ENCODE measurements around the gene RAPGEF4.

The RAPGEF4 gene

DNA sequence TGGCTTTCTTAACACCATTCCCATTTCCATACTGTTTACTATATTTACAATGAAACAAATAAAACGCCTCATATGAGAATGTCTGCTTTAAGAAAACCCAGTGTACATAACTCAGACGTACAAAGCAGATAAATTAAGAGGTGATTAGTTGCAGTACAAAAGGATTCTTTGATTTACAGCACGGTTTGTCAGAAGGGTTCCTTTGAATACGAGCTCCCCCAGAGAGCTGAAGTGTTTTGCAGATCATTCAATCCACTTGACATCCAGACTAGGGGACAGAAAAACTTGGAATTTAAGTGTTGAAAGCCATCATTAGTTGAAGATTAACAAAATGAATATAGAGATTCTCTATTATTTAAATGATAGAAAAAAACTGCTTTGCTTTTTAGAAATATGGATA is 72.5 kb downstream of the RAPGEF4 start:
- H3K9ac ChIP-seq (ENCODE audit: low read length), result no peak overlapping the region
- no peaks in the 10 kb centered on the region for H3K4me1 ChIP-seq (ENCODE audit: control insufficient read depth, insufficient read depth, low read length)
- no peaks in the 10 kb centered on the region for H3K27me3 ChIP-seq (replicated peaks; ENCODE audit: control insufficient read depth, insufficient read depth, low read length)
- H3K36me3 ChIP-seq (ENCODE audit: control insufficient read depth, insufficient read depth, low read length, severe bottlenecking), result no peaks in the 10 kb centered on the region
- peaks cover 3% of the 10 kb centered on the region for H3K9me3 ChIP-seq (ENCODE audit: control insufficient read depth, low read length)
- no peak for DNase-seq (ENCODE audit: low read depth)
- no peak overlapping the region for H3K4me3 ChIP-seq (ENCODE audit: low read length)

DNA sequence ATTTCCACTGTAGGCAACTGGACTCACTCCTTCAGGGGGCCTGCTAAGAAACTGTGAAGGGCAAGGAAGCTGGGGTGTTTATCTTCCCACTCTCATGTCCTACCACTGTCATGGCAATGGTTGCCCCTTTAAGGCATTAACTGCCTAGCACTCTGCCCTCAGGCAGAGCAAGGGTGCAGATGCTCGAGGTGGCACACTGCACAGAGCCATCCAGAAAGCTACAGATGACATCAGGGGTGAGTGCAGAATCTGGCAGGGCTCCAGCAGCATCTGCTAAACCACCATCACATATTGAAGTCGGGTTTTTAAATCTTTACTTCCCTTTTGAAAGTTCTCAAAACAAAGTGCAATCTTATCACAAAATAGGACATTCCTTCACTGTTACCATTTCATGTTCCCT is 75.4 kb downstream of the RAPGEF4 start:
- Histone ChIP-seq H3K9me3 (ENCODE audit: control insufficient read depth, low read length) (no peaks in the 10 kb centered on the region), H3K4me1 (ENCODE audit: control insufficient read depth, insufficient read depth, low read length) (no peaks in the 10 kb centered on the region), H3K9ac (ENCODE audit: low read length) (no peak overlapping the region), H3K36me3 (ENCODE audit: control insufficient read depth, insufficient read depth, low read length, severe bottlenecking) (no peaks in the 10 kb centered on the region), H3K4me3 (ENCODE audit: low read length) (no peak overlapping the region), H3K27me3 (replicated peaks; ENCODE audit: control insufficient read depth, insufficient read depth, low read length) (no peaks in the 10 kb centered on the region)
- no peak for DNase-seq (ENCODE audit: low read depth)

DNA sequence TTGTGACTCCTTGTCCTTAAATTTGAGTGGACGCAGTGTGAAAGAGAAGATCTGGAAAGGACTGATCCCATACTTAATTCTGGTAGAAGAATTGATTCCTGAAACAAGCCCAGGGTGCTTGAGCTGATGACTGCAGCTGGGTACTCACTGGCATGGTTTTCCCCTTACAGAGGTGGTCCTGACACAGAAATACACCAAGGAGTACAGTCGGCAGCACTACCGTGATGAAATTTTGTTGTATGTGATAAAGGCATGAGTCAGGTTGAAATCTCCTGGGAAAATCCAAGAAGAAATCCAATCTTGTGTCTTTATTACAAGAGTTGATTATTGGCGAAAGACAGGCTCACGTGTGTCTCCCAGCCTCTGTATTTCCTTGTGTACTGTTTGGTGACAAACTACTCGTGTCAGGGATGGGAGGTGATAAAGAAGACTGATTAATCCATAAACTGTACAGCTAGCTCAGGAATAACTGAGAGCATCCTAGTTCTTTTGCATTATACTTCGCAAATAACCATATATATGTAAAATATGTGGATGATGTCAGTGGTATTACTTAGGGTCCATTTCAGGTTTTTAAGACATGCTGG is 76.6 kb downstream of the RAPGEF4 start:
- H3K9me3 ChIP-seq (ENCODE audit: control insufficient read depth, low read length), result no peaks in the 10 kb centered on the region
- no peaks in the 10 kb centered on the region for H3K4me1 ChIP-seq (ENCODE audit: control insufficient read depth, insufficient read depth, low read length)
- H3K27me3 ChIP-seq (replicated peaks; ENCODE audit: control insufficient read depth, insufficient read depth, low read length), result no peaks in the 10 kb centered on the region

DNA sequence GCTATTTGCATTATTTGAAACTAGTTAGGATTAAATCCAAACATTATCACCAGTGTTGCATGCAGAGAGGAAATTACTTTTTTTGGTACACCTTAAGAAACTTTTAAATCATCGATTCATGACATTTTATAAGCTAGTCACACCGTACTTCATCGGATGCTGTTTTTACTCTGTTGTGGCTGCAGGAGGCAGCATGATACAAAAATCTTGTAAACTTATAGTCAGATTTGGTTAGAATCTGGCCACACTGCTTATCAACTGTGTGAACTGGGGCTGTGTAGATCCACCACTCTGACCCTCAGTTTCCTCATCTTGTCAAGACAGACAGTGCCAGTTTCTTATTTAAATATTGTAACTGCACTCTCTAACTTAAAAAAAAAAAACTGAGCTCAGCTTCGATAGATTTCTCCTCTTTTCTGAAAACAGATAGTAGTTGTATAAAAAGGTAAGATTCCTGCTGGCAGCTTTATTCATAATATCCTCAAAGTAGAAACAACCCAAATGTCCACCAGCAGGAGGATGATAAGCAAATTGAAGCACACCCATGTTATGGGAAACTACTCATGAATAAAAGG is 77.8 kb downstream of the RAPGEF4 start:
- H3K9ac ChIP-seq (ENCODE audit: low read length), result no peak overlapping the region
- no peak overlapping the region for H3K4me3 ChIP-seq (ENCODE audit: low read length)
- H3K4me1 ChIP-seq (ENCODE audit: control insufficient read depth, insufficient read depth, low read length), result no peaks in the 10 kb centered on the region
- no peaks in the 10 kb centered on the region for H3K9me3 ChIP-seq (ENCODE audit: control insufficient read depth, low read length)
- peak; percentile 60 for DNase-seq (ENCODE audit: low read depth)
- no peaks in the 10 kb centered on the region for H3K36me3 ChIP-seq (ENCODE audit: control insufficient read depth, insufficient read depth, low read length, severe bottlenecking)
- no peaks in the 10 kb centered on the region for H3K27me3 ChIP-seq (replicated peaks; ENCODE audit: control insufficient read depth, insufficient read depth, low read length)

More for the DNA sequence above, 76.6 kb downstream of the RAPGEF4 start:
- Histone ChIP-seq H3K9ac (ENCODE audit: low read length) (no peak overlapping the region), H3K4me3 (ENCODE audit: low read length) (no peak overlapping the region), H3K36me3 (ENCODE audit: control insufficient read depth, insufficient read depth, low read length, severe bottlenecking) (no peaks in the 10 kb centered on the region)
- DNase-seq (ENCODE audit: low read depth), result no peak

DNA sequence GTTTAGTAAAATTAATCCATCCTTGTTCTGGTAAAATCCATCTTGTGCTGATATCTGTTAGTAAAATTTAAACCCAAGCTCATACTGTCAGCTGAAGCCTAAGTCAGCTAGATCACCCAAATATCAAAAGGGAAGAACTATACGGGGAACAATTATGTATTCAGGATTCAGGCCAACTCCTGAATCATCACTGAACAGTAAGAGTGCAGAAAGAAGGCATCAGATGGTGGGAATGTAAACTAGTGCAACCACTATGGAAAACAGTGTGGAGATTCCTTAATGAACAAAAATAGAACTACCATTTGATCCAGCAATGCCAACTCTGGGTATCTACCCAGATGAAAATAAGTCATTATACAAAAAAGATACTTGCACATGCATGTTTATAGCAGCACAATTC is 81.8 kb downstream of the RAPGEF4 start:
- H3K4me3 ChIP-seq (ENCODE audit: low read length), result no peak overlapping the region
- no peak for DNase-seq (ENCODE audit: low read depth)
- no peaks in the 10 kb centered on the region for H3K9me3 ChIP-seq (ENCODE audit: control insufficient read depth, low read length)
- H3K9ac ChIP-seq (ENCODE audit: low read length), result no peak overlapping the region
- H3K27me3 ChIP-seq (replicated peaks; ENCODE audit: control insufficient read depth, insufficient read depth, low read length), result no peaks in the 10 kb centered on the region
- no peaks in the 10 kb centered on the region for H3K36me3 ChIP-seq (ENCODE audit: control insufficient read depth, insufficient read depth, low read length, severe bottlenecking)
- no peaks in the 10 kb centered on the region for H3K4me1 ChIP-seq (ENCODE audit: control insufficient read depth, insufficient read depth, low read length)

DNA sequence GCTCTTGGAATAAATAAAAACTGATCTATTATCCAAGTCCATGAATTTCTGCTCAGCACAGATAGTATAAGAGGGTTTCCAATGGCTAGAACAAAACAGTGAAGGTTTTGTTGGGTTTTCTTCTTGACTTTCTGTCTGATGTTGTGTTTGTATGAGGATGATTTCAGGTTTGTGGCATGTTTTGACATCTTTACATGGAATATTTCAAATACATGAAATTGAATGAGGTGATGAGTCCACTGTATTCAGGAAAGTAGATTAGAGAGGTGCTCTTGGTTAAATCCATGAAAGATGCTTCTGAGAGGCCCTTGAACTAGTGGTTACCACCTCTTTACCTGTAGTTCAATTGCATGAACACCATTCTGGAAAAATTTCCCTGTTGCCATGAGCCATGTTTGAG is 84.3 kb downstream of the RAPGEF4 start:
- Histone ChIP-seq H3K9ac (ENCODE audit: low read length) (no peak overlapping the region), H3K9me3 (ENCODE audit: control insufficient read depth, low read length) (no peaks in the 10 kb centered on the region), H3K4me1 (ENCODE audit: control insufficient read depth, insufficient read depth, low read length) (no peaks in the 10 kb centered on the region), H3K27me3 (replicated peaks; ENCODE audit: control insufficient read depth, insufficient read depth, low read length) (peaks cover 5% of the 10 kb centered on the region), H3K4me3 (ENCODE audit: low read length) (no peak overlapping the region), H3K36me3 (ENCODE audit: control insufficient read depth, insufficient read depth, low read length, severe bottlenecking) (no peaks in the 10 kb centered on the region)
- no peak for DNase-seq (ENCODE audit: low read depth)

DNA sequence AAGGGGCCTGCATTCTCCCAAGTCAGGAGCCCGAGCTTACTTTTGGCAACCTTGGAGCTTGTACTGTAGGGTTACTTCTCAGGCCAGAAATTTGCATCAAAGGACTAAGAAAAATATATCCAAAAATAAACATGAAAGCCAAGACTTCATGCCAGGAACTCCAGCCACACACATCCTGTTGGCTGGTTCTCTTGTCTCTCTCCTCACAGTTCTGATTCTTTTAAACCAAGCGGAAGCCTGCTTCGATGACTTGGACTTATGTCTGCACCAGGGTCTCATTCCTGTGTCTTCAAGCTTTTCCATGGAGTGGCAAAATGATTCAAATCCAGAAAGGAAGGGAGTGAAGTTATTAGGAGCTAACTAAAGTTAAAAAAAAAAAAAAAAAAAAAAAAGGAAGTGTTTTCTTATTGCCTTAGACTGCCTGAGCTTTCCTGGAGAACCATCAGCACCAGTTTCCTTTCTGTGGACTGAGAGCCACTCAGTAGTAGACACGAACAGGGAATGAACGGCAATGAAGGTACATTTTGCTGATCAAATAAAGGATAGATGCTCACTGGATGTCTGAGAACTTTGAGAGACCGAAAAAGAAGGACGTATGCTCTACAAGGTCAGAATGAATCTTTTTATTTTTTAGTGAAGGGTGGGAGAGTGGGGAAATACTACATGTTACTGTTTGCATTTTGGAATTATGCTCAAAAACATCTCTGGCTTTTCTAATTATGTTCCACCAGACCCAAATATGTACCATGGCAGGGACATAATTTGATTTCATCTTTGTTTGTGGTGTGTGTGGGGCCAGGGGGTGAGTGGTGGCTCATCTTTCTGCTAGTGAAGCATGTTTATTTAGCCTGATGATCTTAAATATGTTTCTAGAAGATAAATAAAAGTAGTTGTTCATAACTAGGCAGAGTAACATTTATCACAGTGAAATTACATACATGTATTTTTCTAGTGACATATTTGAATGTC is 86.0 kb downstream of the RAPGEF4 start:
- H3K36me3 ChIP-seq (ENCODE audit: control insufficient read depth, insufficient read depth, low read length, severe bottlenecking), result no peaks in the 10 kb centered on the region
- no peak for DNase-seq (ENCODE audit: low read depth)

DNA sequence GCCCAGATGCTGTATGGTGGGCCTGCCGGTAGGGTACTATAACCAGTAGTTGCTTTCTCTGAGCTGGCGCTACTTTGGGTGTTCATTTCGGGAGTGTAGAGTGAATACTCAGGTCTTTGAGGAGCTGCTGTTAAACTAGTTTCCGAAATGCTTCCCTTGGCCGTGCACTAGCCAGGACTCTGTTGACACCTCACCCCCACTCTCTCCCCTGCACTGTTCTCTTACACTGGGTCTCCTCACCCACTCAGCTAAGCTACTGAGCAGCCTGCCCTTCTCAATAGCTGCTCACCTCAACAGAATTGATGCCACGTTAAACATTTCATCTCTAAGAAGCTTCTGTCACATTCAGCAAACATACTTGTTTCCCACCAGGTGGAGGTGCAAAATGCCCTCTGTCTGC is 86.9 kb downstream of the RAPGEF4 start:
- H3K27me3 ChIP-seq (replicated peaks; ENCODE audit: control insufficient read depth, insufficient read depth, low read length), result peaks cover 5% of the 10 kb centered on the region
- DNase-seq (ENCODE audit: low read depth), result no peak
- no peaks in the 10 kb centered on the region for H3K36me3 ChIP-seq (ENCODE audit: control insufficient read depth, insufficient read depth, low read length, severe bottlenecking)
- no peaks in the 10 kb centered on the region for H3K4me1 ChIP-seq (ENCODE audit: control insufficient read depth, insufficient read depth, low read length)
- H3K4me3 ChIP-seq (ENCODE audit: low read length), result no peak overlapping the region
- H3K9me3 ChIP-seq (ENCODE audit: control insufficient read depth, low read length), result no peaks in the 10 kb centered on the region
- H3K9ac ChIP-seq (ENCODE audit: low read length), result no peak overlapping the region

More for the DNA sequence above, 86.0 kb downstream of the RAPGEF4 start:
- no peak overlapping the region for H3K9ac ChIP-seq (ENCODE audit: low read length)
- no peaks in the 10 kb centered on the region for H3K9me3 ChIP-seq (ENCODE audit: control insufficient read depth, low read length)
- H3K27me3 ChIP-seq (replicated peaks; ENCODE audit: control insufficient read depth, insufficient read depth, low read length), result peaks cover 5% of the 10 kb centered on the region
- H3K4me1 ChIP-seq (ENCODE audit: control insufficient read depth, insufficient read depth, low read length), result no peaks in the 10 kb centered on the region
- H3K4me3 ChIP-seq (ENCODE audit: low read length), result no peak overlapping the region

DNA sequence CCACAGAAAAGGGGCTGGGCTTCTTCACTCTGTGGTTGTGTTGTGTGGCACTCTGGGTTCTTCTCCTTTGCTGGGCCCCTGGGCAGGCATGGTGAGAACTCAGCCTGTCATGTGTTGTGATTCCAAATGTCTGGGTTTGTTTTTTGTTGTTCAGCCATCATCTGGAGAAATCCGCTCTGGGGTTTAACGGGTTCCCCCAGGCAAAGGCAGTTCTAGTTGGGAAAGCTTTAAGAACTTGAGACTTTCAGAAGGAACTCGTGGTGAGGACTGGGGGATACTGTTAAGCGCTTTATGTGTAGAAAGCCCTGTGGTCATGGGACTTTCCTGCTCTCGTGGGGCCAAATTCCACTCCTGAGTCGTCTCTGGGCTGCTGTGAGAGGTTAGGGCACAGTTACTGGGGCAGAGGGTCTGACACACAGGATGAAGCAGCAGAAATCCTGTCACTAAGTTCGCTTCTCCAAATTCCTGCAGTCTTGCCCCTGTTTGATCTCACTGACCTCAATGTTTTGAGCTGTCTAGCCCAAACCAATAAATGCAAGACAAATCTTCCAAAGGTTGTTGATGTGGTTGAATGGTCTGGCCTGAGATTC is 87.7 kb downstream of the RAPGEF4 start:
- DNase-seq (ENCODE audit: low read depth), result no peak
- Histone ChIP-seq H3K9me3 (ENCODE audit: control insufficient read depth, low read length) (no peaks in the 10 kb centered on the region), H3K36me3 (ENCODE audit: control insufficient read depth, insufficient read depth, low read length, severe bottlenecking) (no peaks in the 10 kb centered on the region)

DNA sequence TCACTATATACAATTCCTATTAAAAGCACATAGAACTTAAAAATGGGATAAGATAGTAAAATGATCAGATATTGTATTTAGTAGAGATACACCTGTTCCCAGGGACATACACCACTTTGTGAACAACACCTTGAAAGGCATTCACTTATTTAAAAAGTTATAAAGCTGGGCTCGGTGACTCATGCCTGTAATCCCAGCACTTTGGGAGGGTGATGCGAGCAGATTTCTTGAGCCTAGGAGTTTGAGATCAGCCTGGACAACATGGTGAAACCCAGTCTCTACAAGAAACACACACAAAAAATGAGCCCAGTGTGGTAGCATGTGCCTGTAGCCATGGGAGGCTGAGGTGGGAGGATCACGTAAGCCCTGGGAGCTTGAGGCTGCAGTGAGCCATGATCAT is 90.9 kb downstream of the RAPGEF4 start:
- H3K27me3 ChIP-seq (replicated peaks; ENCODE audit: control insufficient read depth, insufficient read depth, low read length), result peaks cover 5% of the 10 kb centered on the region
- DNase-seq (ENCODE audit: low read depth), result peak; percentile 11
- peaks cover 5% of the 10 kb centered on the region for H3K4me1 ChIP-seq (ENCODE audit: control insufficient read depth, insufficient read depth, low read length)
- no peak overlapping the region for H3K9ac ChIP-seq (ENCODE audit: low read length)
- no peak overlapping the region for H3K4me3 ChIP-seq (ENCODE audit: low read length)
- H3K36me3 ChIP-seq (ENCODE audit: control insufficient read depth, insufficient read depth, low read length, severe bottlenecking), result no peaks in the 10 kb centered on the region
- H3K9me3 ChIP-seq (ENCODE audit: control insufficient read depth, low read length), result no peaks in the 10 kb centered on the region

More for the DNA sequence above, 87.7 kb downstream of the RAPGEF4 start:
- H3K9ac ChIP-seq (ENCODE audit: low read length), result no peak overlapping the region
- H3K27me3 ChIP-seq (replicated peaks; ENCODE audit: control insufficient read depth, insufficient read depth, low read length), result peaks cover 5% of the 10 kb centered on the region
- no peak overlapping the region for H3K4me3 ChIP-seq (ENCODE audit: low read length)
- H3K4me1 ChIP-seq (ENCODE audit: control insufficient read depth, insufficient read depth, low read length), result no peaks in the 10 kb centered on the region

DNA sequence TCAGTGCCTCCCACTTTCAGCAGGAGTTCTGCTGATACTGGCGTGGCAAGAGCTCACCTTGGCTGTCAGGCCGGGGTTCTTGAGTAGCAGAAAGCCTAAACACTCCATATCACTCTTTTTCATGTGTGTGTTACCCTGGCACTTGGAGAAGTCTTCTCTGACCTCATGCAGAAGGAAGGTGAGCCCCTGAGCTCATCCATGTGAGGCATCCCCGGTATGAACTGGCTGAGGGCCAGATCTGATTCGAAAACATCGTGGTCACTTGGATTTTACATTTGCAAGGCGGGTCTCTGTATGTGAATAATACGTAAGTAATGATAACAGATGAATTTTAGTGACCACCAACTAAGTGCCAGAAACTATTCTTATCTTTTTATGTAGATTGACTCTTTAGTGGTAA is 93.6 kb downstream of the RAPGEF4 start:
- H3K4me3 ChIP-seq (ENCODE audit: low read length), result no peak overlapping the region
- no peak overlapping the region for H3K9ac ChIP-seq (ENCODE audit: low read length)
- no peaks in the 10 kb centered on the region for H3K27me3 ChIP-seq (replicated peaks; ENCODE audit: control insufficient read depth, insufficient read depth, low read length)
- no peaks in the 10 kb centered on the region for H3K36me3 ChIP-seq (ENCODE audit: control insufficient read depth, insufficient read depth, low read length, severe bottlenecking)
- DNase-seq (ENCODE audit: low read depth), result peak; percentile 33
- H3K4me1 ChIP-seq (ENCODE audit: control insufficient read depth, insufficient read depth, low read length), result peaks cover 15% of the 10 kb centered on the region
- H3K9me3 ChIP-seq (ENCODE audit: control insufficient read depth, low read length), result no peaks in the 10 kb centered on the region
